Neural cell (in vitro differentiated cells): ENCODE data around the gene LAMP1.

ENCODE experiments used
- EP300 ChIP-seq: fragments of 450-650 bp; conservative IDR thresholded peaks from 2 replicates; pipeline ENCODE4 v1.6.1; 2014; ENCODE audit warnings: antibody characterized with exemption, mild to moderate bottlenecking, moderate library complexity; ENCODE audit not compliant: poor library complexity, severe bottlenecking
- EZH2 ChIP-seq: fragments of 200-600, 300-800 bp; shearing (Covaris generic), sonication (generic); IDR thresholded peaks from 2 replicates; pipeline ENCODE4 v1.6.1; 2014; ENCODE audit warnings: antibody characterized with exemption, low read length, borderline replicate concordance, mild to moderate bottlenecking; ENCODE audit not compliant: insufficient read depth, poor library complexity, severe bottlenecking
- POLR2AphosphoS5 ChIP-seq: IDR thresholded peaks from 2 replicates; pipeline ENCODE4 v1.6.1; 2012
- SMC3 ChIP-seq: fragments of 450-650 bp; conservative IDR thresholded peaks from 2 replicates; pipeline ENCODE4 v1.6.1; 2014; ENCODE audit warnings: antibody characterized with exemption, mild to moderate bottlenecking, moderate library complexity; ENCODE audit not compliant: poor library complexity
- TAF1 ChIP-seq: IDR thresholded peaks from 2 replicates; pipeline ENCODE4 v1.6.1; 2012; ENCODE audit warnings: low read depth
- TF ChIP-seq, protein P1 (sequence below): fragments of 450-650 bp; IDR thresholded peaks from 2 replicates; pipeline ENCODE4 v1.5.1; 2014; ENCODE audit warnings: antibody characterized with exemption, mild to moderate bottlenecking, moderate library complexity; ENCODE audit not compliant: poor library complexity, severe bottlenecking
- TF ChIP-seq, protein P2 (sequence below): IDR thresholded peaks from 2 replicates; pipeline ENCODE4 v1.6.1; 2012; ENCODE audit warnings: borderline replicate concordance

DNA sequence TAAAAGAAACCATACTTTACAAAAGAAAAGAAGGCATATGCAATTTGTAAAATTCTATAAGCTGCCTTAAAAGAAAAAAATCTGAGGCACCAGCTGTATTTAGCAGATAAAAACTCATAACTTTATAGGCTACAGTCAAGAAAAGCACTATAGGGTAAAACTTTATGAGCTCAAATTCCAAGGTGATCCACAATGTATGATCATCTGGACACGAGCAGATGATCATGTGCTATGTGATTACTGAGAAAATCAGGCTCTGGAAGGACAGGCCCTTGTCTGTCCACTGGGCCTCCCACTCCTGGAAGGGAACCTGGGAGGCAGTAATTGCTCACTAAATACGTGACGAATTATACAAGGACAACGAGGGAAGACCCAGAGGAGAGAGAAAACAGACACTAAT, 59.6 kb downstream of the LAMP1 start:
- TF ChIP-seq, protein P1, sequence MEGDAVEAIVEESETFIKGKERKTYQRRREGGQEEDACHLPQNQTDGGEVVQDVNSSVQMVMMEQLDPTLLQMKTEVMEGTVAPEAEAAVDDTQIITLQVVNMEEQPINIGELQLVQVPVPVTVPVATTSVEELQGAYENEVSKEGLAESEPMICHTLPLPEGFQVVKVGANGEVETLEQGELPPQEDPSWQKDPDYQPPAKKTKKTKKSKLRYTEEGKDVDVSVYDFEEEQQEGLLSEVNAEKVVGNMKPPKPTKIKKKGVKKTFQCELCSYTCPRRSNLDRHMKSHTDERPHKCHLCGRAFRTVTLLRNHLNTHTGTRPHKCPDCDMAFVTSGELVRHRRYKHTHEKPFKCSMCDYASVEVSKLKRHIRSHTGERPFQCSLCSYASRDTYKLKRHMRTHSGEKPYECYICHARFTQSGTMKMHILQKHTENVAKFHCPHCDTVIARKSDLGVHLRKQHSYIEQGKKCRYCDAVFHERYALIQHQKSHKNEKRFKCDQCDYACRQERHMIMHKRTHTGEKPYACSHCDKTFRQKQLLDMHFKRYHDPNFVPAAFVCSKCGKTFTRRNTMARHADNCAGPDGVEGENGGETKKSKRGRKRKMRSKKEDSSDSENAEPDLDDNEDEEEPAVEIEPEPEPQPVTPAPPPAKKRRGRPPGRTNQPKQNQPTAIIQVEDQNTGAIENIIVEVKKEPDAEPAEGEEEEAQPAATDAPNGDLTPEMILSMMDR, result no peak
- TF ChIP-seq EP300, result no peak
- TF ChIP-seq POLR2AphosphoS5, result no peak
- TF ChIP-seq EZH2, result no peak
- TF ChIP-seq, protein P2, sequence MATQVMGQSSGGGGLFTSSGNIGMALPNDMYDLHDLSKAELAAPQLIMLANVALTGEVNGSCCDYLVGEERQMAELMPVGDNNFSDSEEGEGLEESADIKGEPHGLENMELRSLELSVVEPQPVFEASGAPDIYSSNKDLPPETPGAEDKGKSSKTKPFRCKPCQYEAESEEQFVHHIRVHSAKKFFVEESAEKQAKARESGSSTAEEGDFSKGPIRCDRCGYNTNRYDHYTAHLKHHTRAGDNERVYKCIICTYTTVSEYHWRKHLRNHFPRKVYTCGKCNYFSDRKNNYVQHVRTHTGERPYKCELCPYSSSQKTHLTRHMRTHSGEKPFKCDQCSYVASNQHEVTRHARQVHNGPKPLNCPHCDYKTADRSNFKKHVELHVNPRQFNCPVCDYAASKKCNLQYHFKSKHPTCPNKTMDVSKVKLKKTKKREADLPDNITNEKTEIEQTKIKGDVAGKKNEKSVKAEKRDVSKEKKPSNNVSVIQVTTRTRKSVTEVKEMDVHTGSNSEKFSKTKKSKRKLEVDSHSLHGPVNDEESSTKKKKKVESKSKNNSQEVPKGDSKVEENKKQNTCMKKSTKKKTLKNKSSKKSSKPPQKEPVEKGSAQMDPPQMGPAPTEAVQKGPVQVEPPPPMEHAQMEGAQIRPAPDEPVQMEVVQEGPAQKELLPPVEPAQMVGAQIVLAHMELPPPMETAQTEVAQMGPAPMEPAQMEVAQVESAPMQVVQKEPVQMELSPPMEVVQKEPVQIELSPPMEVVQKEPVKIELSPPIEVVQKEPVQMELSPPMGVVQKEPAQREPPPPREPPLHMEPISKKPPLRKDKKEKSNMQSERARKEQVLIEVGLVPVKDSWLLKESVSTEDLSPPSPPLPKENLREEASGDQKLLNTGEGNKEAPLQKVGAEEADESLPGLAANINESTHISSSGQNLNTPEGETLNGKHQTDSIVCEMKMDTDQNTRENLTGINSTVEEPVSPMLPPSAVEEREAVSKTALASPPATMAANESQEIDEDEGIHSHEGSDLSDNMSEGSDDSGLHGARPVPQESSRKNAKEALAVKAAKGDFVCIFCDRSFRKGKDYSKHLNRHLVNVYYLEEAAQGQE, result no peak
- TF ChIP-seq TAF1, result no peak
- no peak for TF ChIP-seq SMC3
